Hepatocyte (in vitro differentiated cells): ENCODE results near the gene ABCA2. TPM values are rescaled to one million over a fixed set of nuclear protein-coding genes. Genes with fewer than 3 reads are reported as not detected.

Experiments
- DNase-seq: peaks from one replicate; pipeline ENCODE4 v3.0.0-alpha.2; 2016; ENCODE audit warnings: low spot score
- H2AFZ ChIP-seq: fragments of 200-600 bp; sonication (generic); 2 replicates; pipeline ENCODE4 v1.6.0; 2016; ENCODE audit warnings: antibody characterized with exemption, mild to moderate bottlenecking
- H3K27ac ChIP-seq: fragments of 200-600 bp; sonication (generic); 2 replicates; pipeline ENCODE4 v1.5.1; 2016; ENCODE audit warnings: mild to moderate bottlenecking
- H3K27me3 ChIP-seq: fragments of 200-600 bp; sonication (generic); 2 replicates; pipeline ENCODE4 v1.6.1; 2016
- H3K36me3 ChIP-seq: fragments of 200-600 bp; sonication (generic); replicated peaks from 2 replicates; pipeline ENCODE4 v1.5.1; 2016; ENCODE audit warnings: low read depth; ENCODE audit not compliant: insufficient read depth
- H3K4me1 ChIP-seq: fragments of 200-600 bp; sonication (generic); 2 replicates; pipeline ENCODE4 v1.5.1; 2016; ENCODE audit warnings: mild to moderate bottlenecking, moderate library complexity; ENCODE audit not compliant: insufficient read depth
- H3K4me2 ChIP-seq: fragments of 200-600 bp; sonication (generic); 2 replicates; pipeline ENCODE4 v1.6.0; 2016
- H3K4me3 ChIP-seq: fragments of 200-600 bp; sonication (generic); 2 replicates; pipeline ENCODE4 v1.5.1; 2016; ENCODE audit warnings: mild to moderate bottlenecking
- H3K79me2 ChIP-seq: fragments of 200-600 bp; sonication (generic); 2 replicates; pipeline ENCODE4 v1.6.0; 2017; ENCODE audit warnings: mild to moderate bottlenecking
- H3K9me2 ChIP-seq: fragments of 200-600 bp; sonication (generic); replicated peaks from 2 replicates; pipeline ENCODE4 v1.6.0; 2017; ENCODE audit warnings: mild to moderate bottlenecking; ENCODE audit not compliant: insufficient read depth
- H3K9me3 ChIP-seq: fragments of 200-600 bp; sonication (generic); 2 replicates; pipeline ENCODE4 v1.5.1; 2016; ENCODE audit warnings: low read depth, mild to moderate bottlenecking
- H4K20me1 ChIP-seq: fragments of 200-600 bp; sonication (generic); 2 replicates; pipeline ENCODE4 v1.6.0; 2016; ENCODE audit warnings: mild to moderate bottlenecking; ENCODE audit not compliant: insufficient read depth, poor library complexity, severe bottlenecking
- CTCF ChIP-seq: fragments of 200-600 bp; sonication (generic); IDR thresholded peaks from 2 replicates; pipeline ENCODE4 v1.5.1; 2016; ENCODE audit warnings: antibody characterized with exemption, mild to moderate bottlenecking; ENCODE audit not compliant: poor library complexity
- EZH2 ChIP-seq: fragments of 200-600 bp; sonication (generic); IDR thresholded peaks from 2 replicates; pipeline ENCODE4 v1.6.1; 2016; ENCODE audit warnings: antibody characterized with exemption, mild to moderate bottlenecking, borderline replicate concordance
- EZH2phosphoT487 ChIP-seq: fragments of 200-600 bp; sonication (generic); IDR thresholded peaks from one replicate; pipeline ENCODE4 v1.6.1; 2018; ENCODE audit warnings: antibody characterized with exemption, mild to moderate bottlenecking, low read depth, moderate library complexity; ENCODE audit not compliant: unreplicated experiment, severe bottlenecking
- WGBS: methylation state at CpG from one replicate; pipeline ENCODE4 v1.1.6; 2016; ENCODE audit warnings: low lambda C conversion rate; ENCODE audit errors: missing lambda C conversion rate; 5-methylcytosine and 5-hydroxymethylcytosine counted together
- polyA plus RNA-seq: library from polyadenylated mRNA; unstranded; fragments of >200 nt; fragmentation: Nextera tagmentation; extraction: Ambion mirVana; gene quantifications from 2 replicates; pipeline ENCODE4 v1.2.1, GENCODE V29; 2016
- total RNA-seq: library from RNA; depleted of rRNA; stranded (reverse); fragments of >200 nt; gene quantifications from 2 replicates; pipeline ENCODE4 v1.2.3, GENCODE V29; 2014

ABCA2 gene
- total and polyA plus RNA-seq, 2 experiments from 2014 or later: 14.6 to 15.6 TPM

- no peaks in the 10 kb centered on the region for H3K9me2 ChIP-seq
- H3K27me3 ChIP-seq: no peaks in the 10 kb centered on the region
- DNase-seq: no peak
- no peak overlapping the region for H2AFZ ChIP-seq
- WGBS: 78% methylated on average over 22 of the region's 22 CpGs
- H3K4me2 ChIP-seq: no peak overlapping the region
- H3K9me3 ChIP-seq: no peaks in the 10 kb centered on the region
- TF ChIP-seq CTCF (no peak), EZH2phosphoT487 (no peak), EZH2 (no peak)
- H3K36me3 ChIP-seq: no peaks in the 10 kb centered on the region
- no peaks in the 10 kb centered on the region for H3K79me2 ChIP-seq
- H3K4me1 ChIP-seq: no peaks in the 10 kb centered on the region
- no peaks in the 10 kb centered on the region for H4K20me1 ChIP-seq
- no peak overlapping the region for H3K27ac ChIP-seq
- no peak overlapping the region for H3K4me3 ChIP-seq
Observed at GRCh38 chr9:136964171-136964689, 63.8 kb downstream of the ABCA2 start.

- no peaks in the 10 kb centered on the region for H3K27me3 ChIP-seq
- no peaks in the 10 kb centered on the region for H3K36me3 ChIP-seq
- no peak overlapping the region for H3K4me3 ChIP-seq
- 90% methylated on average over 11 of the region's 12 CpGs for WGBS
- H3K9me2 ChIP-seq: no peaks in the 10 kb centered on the region
- H3K9me3 ChIP-seq: no peaks in the 10 kb centered on the region
- no peaks in the 10 kb centered on the region for H4K20me1 ChIP-seq
- DNase-seq: no peak
- no peak overlapping the region for H3K4me2 ChIP-seq
- H3K4me1 ChIP-seq: no peaks in the 10 kb centered on the region
- H2AFZ ChIP-seq: no peak overlapping the region
- H3K79me2 ChIP-seq: no peaks in the 10 kb centered on the region
- no peak overlapping the region for H3K27ac ChIP-seq
- TF ChIP-seq CTCF: no peak
- TF ChIP-seq EZH2phosphoT487: no peak
- TF ChIP-seq EZH2: no peak
Observed at GRCh38 chr9:136963751-136964150, 64.3 kb downstream of the ABCA2 start.

- Histone ChIP-seq H3K4me2 (no peak overlapping the region), H3K27me3 (no peaks in the 10 kb centered on the region), H4K20me1 (no peaks in the 10 kb centered on the region), H3K27ac (no peak overlapping the region), H3K79me2 (no peaks in the 10 kb centered on the region), H3K36me3 (no peaks in the 10 kb centered on the region), H2AFZ (no peak overlapping the region), H3K4me3 (no peak overlapping the region), H3K9me3 (no peaks in the 10 kb centered on the region), H3K4me1 (no peaks in the 10 kb centered on the region), H3K9me2 (no peaks in the 10 kb centered on the region)
- 86% methylated on average over 15 of the region's 15 CpGs for WGBS
- DNase-seq: no peak
- TF ChIP-seq EZH2phosphoT487 (no peak), EZH2 (no peak)
Observed at GRCh38 chr9:136963341-136963740, 64.7 kb downstream of the ABCA2 start.

- TF ChIP-seq EZH2: no peak
- no peak for TF ChIP-seq CTCF
- TF ChIP-seq EZH2phosphoT487: no peak
- no peak for DNase-seq
- 84% methylated on average over 11 of the region's 11 CpGs for WGBS
- Histone ChIP-seq H3K4me1 (no peaks in the 10 kb centered on the region), H3K4me2 (no peak overlapping the region), H2AFZ (no peak overlapping the region), H3K79me2 (no peaks in the 10 kb centered on the region), H3K9me2 (no peaks in the 10 kb centered on the region), H3K27ac (no peak overlapping the region), H3K36me3 (no peaks in the 10 kb centered on the region), H3K9me3 (no peaks in the 10 kb centered on the region), H3K27me3 (no peaks in the 10 kb centered on the region), H4K20me1 (no peaks in the 10 kb centered on the region), H3K4me3 (no peak overlapping the region)
Observed at GRCh38 chr9:136962701-136963248, 65.3 kb downstream of the ABCA2 start.
